ENCODE results near the gene PLCG1.

The PLCG1 gene

GRCh38 chr20:41165001-41165882 lies 27.9 kb downstream of the PLCG1 start:
- ATAC-seq, result no peak
- TF ChIP-seq CREB5 (CRISPR knock-in tag; IDR thresholded peaks at IDR 0.05; ENCODE audit: low read depth), result no peak
- TF ChIP-seq PPARA (CRISPR knock-in tag; IDR thresholded peaks at IDR 0.05; ENCODE audit: borderline replicate concordance), result no peak
- TF ChIP-seq CSDC2 (CRISPR knock-in tag; IDR thresholded peaks at IDR 0.05), result no peak
- no peak for TF ChIP-seq TOX (CRISPR knock-in tag; IDR thresholded peaks at IDR 0.05; ENCODE audit: borderline replicate concordance)
- no peak for TF ChIP-seq ZNF8 (CRISPR knock-in tag; IDR thresholded peaks at IDR 0.05)
- no peak for TF ChIP-seq ZC3H10 (CRISPR knock-in tag; IDR thresholded peaks at IDR 0.05)
- no peak for TF ChIP-seq BACH2 (CRISPR knock-in tag; IDR thresholded peaks at IDR 0.05; ENCODE audit: borderline replicate concordance)
- no peak for TF ChIP-seq RARB (CRISPR knock-in tag; IDR thresholded peaks at IDR 0.05)
- no peak for TF ChIP-seq ARNTL (CRISPR knock-in tag; IDR thresholded peaks at IDR 0.05; ENCODE audit: borderline replicate concordance, low read depth)
- no peak for TF ChIP-seq PATZ1 (CRISPR knock-in tag; IDR thresholded peaks at IDR 0.05; ENCODE audit: borderline replicate concordance)
- TF ChIP-seq ZFP3 (CRISPR knock-in tag; IDR thresholded peaks at IDR 0.05), result no peak
- TF ChIP-seq TCF4 (CRISPR knock-in tag; IDR thresholded peaks at IDR 0.05; ENCODE audit: borderline replicate concordance), result no peak
- no peak for TF ChIP-seq ZNF565 (CRISPR knock-in tag; conservative IDR thresholded peaks at IDR 0.05; ENCODE audit: low read depth)
- TF ChIP-seq ISL1 (CRISPR knock-in tag; IDR thresholded peaks at IDR 0.05), result no peak
- no peak for TF ChIP-seq SNAI2 (CRISPR knock-in tag; IDR thresholded peaks at IDR 0.05)
- no peak for TF ChIP-seq CSRNP3 (CRISPR knock-in tag; IDR thresholded peaks at IDR 0.05)

GRCh38 chr20:41166201-41167117 lies 29.1 kb downstream of the PLCG1 start:
- no peak for ATAC-seq
- TF ChIP-seq POU6F1 (CRISPR knock-in tag; IDR thresholded peaks at IDR 0.05; ENCODE audit: borderline replicate concordance, low read depth) (no peak), PPARA (CRISPR knock-in tag; IDR thresholded peaks at IDR 0.05; ENCODE audit: borderline replicate concordance) (no peak), CSDC2 (CRISPR knock-in tag; IDR thresholded peaks at IDR 0.05) (no peak), GLIS3 (CRISPR knock-in tag; IDR thresholded peaks at IDR 0.05) (no peak), TCF4 (CRISPR knock-in tag; IDR thresholded peaks at IDR 0.05; ENCODE audit: borderline replicate concordance) (no peak), SNAI2 (CRISPR knock-in tag; IDR thresholded peaks at IDR 0.05) (no peak), ZFP3 (CRISPR knock-in tag; IDR thresholded peaks at IDR 0.05) (no peak), CSRNP3 (CRISPR knock-in tag; IDR thresholded peaks at IDR 0.05) (no peak), ZNF565 (CRISPR knock-in tag; conservative IDR thresholded peaks at IDR 0.05; ENCODE audit: low read depth) (no peak), ARNTL (CRISPR knock-in tag; IDR thresholded peaks at IDR 0.05; ENCODE audit: borderline replicate concordance, low read depth) (no peak), ZC3H10 (CRISPR knock-in tag; IDR thresholded peaks at IDR 0.05) (no peak), ZNF8 (CRISPR knock-in tag; IDR thresholded peaks at IDR 0.05) (no peak), CREB5 (CRISPR knock-in tag; IDR thresholded peaks at IDR 0.05; ENCODE audit: low read depth) (no peak)

Data from SK-N-SH treated with all-trans-retinoic acid at 6 μM for 48 hours (cell line).